ENCODE measurements around the gene COL13A1.

Gene COL13A1

GRCh38 chr10:69878038-69878437 is 76.3 kb downstream of the COL13A1 start:
- H3K27me3 ChIP-seq (ENCODE audit: control insufficient read depth in 5 of 5, insufficient read depth in 4 of 5, low read length in 5 of 5): peaks cover 12 to 38% (median 31%) of the 10 kb centered on the region in 5 donors
- no peaks in the 10 kb centered on the region for H3K9me3 ChIP-seq (ENCODE audit: control insufficient read depth in 5 of 5, low read length in 5 of 5)
- H3K27ac ChIP-seq (ENCODE audit: low read depth, low read length): no peak overlapping the region
- no peak overlapping the region for H3K9ac ChIP-seq (ENCODE audit: low read length in 5 of 5)
- no peak overlapping the region for H3K4me3 ChIP-seq (ENCODE audit: low read depth in 1 of 5, low read length in 5 of 5)
- H3K4me1 ChIP-seq (ENCODE audit: control insufficient read depth in 5 of 5, insufficient read depth in 5 of 5, low read length in 5 of 5): no peaks in the 10 kb centered on the region
- H3K36me3 ChIP-seq (ENCODE audit: control insufficient read depth in 5 of 5, insufficient read depth in 5 of 5, low read length in 5 of 5): no peaks in the 10 kb centered on the region

- Histone ChIP-seq H3K27me3 (ENCODE audit: control insufficient read depth in 5 of 5, insufficient read depth in 4 of 5, low read length in 5 of 5) (peaks cover 12 to 43% (median 31%) of the 10 kb centered on the region in 5 donors), H3K9me3 (ENCODE audit: control insufficient read depth in 5 of 5, low read length in 5 of 5) (no peaks in the 10 kb centered on the region)
Measured at GRCh38 chr10:69878951-69879350, 77.2 kb downstream of the COL13A1 start.

GRCh38 chr10:69879634-69880257 is 78.0 kb downstream of the COL13A1 start:
- Histone ChIP-seq H3K9me3 (ENCODE audit: control insufficient read depth in 5 of 5, low read length in 5 of 5) (no peaks in the 10 kb centered on the region), H3K4me3 (ENCODE audit: low read depth in 1 of 5, low read length in 5 of 5) (no peak overlapping the region), H3K9ac (ENCODE audit: low read length in 5 of 5) (no peak overlapping the region), H3K27ac (ENCODE audit: low read depth, low read length) (no peak overlapping the region), H3K4me1 (ENCODE audit: control insufficient read depth in 5 of 5, insufficient read depth in 5 of 5, low read length in 5 of 5) (no peaks in the 10 kb centered on the region), H3K27me3 (ENCODE audit: control insufficient read depth in 5 of 5, insufficient read depth in 4 of 5, low read length in 5 of 5) (peaks cover 12 to 40% (median 31%) of the 10 kb centered on the region in 5 donors), H3K36me3 (ENCODE audit: control insufficient read depth in 5 of 5, insufficient read depth in 5 of 5, low read length in 5 of 5) (no peaks in the 10 kb centered on the region)

More at GRCh38 chr10:69878951-69879350, 77.2 kb downstream of the COL13A1 start:
- H3K4me3 ChIP-seq (ENCODE audit: low read depth in 1 of 5, low read length in 5 of 5): no peak overlapping the region
- H3K27ac ChIP-seq (ENCODE audit: low read depth, low read length): no peak overlapping the region
- H3K4me1 ChIP-seq (ENCODE audit: control insufficient read depth in 5 of 5, insufficient read depth in 5 of 5, low read length in 5 of 5): no peaks in the 10 kb centered on the region
- H3K36me3 ChIP-seq (ENCODE audit: control insufficient read depth in 5 of 5, insufficient read depth in 5 of 5, low read length in 5 of 5): no peaks in the 10 kb centered on the region
- H3K9ac ChIP-seq (ENCODE audit: low read length in 5 of 5): no peak overlapping the region

GRCh38 chr10:69880301-69881081 is 78.8 kb downstream of the COL13A1 start:
- no peaks in the 10 kb centered on the region for H3K9me3 ChIP-seq (ENCODE audit: control insufficient read depth in 5 of 5, low read length in 5 of 5)
- no peak overlapping the region for H3K27ac ChIP-seq (ENCODE audit: low read depth, low read length)
- H3K4me1 ChIP-seq (ENCODE audit: control insufficient read depth in 5 of 5, insufficient read depth in 5 of 5, low read length in 5 of 5): no peaks in the 10 kb centered on the region
- H3K36me3 ChIP-seq (ENCODE audit: control insufficient read depth in 5 of 5, insufficient read depth in 5 of 5, low read length in 5 of 5): no peaks in the 10 kb centered on the region
- peaks cover 12 to 36% (median 31%) of the 10 kb centered on the region in 5 donors for H3K27me3 ChIP-seq (ENCODE audit: control insufficient read depth in 5 of 5, insufficient read depth in 4 of 5, low read length in 5 of 5)
- H3K9ac ChIP-seq (ENCODE audit: low read length in 5 of 5): no peak overlapping the region
- H3K4me3 ChIP-seq (ENCODE audit: low read depth in 1 of 5, low read length in 5 of 5): no peak overlapping the region

- no peak overlapping the region for H3K27ac ChIP-seq (ENCODE audit: low read depth, low read length)
- H3K36me3 ChIP-seq (ENCODE audit: control insufficient read depth in 5 of 5, insufficient read depth in 5 of 5, low read length in 5 of 5): no peaks in the 10 kb centered on the region
- H3K27me3 ChIP-seq (ENCODE audit: control insufficient read depth in 5 of 5, insufficient read depth in 4 of 5, low read length in 5 of 5): peaks cover 12 to 36% (median 31%) of the 10 kb centered on the region in 5 donors
- H3K9me3 ChIP-seq (ENCODE audit: control insufficient read depth in 5 of 5, low read length in 5 of 5): no peaks in the 10 kb centered on the region
- H3K9ac ChIP-seq (ENCODE audit: low read length in 5 of 5): no peak overlapping the region
- no peak overlapping the region for H3K4me3 ChIP-seq (ENCODE audit: low read depth in 1 of 5, low read length in 5 of 5)
- no peaks in the 10 kb centered on the region for H3K4me1 ChIP-seq (ENCODE audit: control insufficient read depth in 5 of 5, insufficient read depth in 5 of 5, low read length in 5 of 5)
Measured at GRCh38 chr10:69881202-69881601, 79.5 kb downstream of the COL13A1 start.

- H3K4me1 ChIP-seq (ENCODE audit: control insufficient read depth in 5 of 5, insufficient read depth in 5 of 5, low read length in 5 of 5): no peaks in the 10 kb centered on the region
- peaks cover 11 to 38% (median 31%) of the 10 kb centered on the region in 5 donors for H3K27me3 ChIP-seq (ENCODE audit: control insufficient read depth in 5 of 5, insufficient read depth in 4 of 5, low read length in 5 of 5)
- H3K36me3 ChIP-seq (ENCODE audit: control insufficient read depth in 5 of 5, insufficient read depth in 5 of 5, low read length in 5 of 5): no peaks in the 10 kb centered on the region
- no peak overlapping the region for H3K9ac ChIP-seq (ENCODE audit: low read length in 5 of 5)
- H3K4me3 ChIP-seq (ENCODE audit: low read depth in 1 of 5, low read length in 5 of 5): no peak overlapping the region
- H3K27ac ChIP-seq (ENCODE audit: low read depth, low read length): no peak overlapping the region
- H3K9me3 ChIP-seq (ENCODE audit: control insufficient read depth in 5 of 5, low read length in 5 of 5): no peaks in the 10 kb centered on the region
Measured at GRCh38 chr10:69883310-69884023, 81.8 kb downstream of the COL13A1 start.

- Histone ChIP-seq H3K4me1 (ENCODE audit: control insufficient read depth in 5 of 5, insufficient read depth in 5 of 5, low read length in 5 of 5) (no peaks in the 10 kb centered on the region), H3K27me3 (ENCODE audit: control insufficient read depth in 5 of 5, insufficient read depth in 4 of 5, low read length in 5 of 5) (peaks cover 11 to 38% (median 29%) of the 10 kb centered on the region in 5 donors), H3K9me3 (ENCODE audit: control insufficient read depth in 5 of 5, low read length in 5 of 5) (no peaks in the 10 kb centered on the region), H3K27ac (ENCODE audit: low read depth, low read length) (no peak overlapping the region), H3K9ac (ENCODE audit: low read length in 5 of 5) (no peak overlapping the region), H3K4me3 (ENCODE audit: low read depth in 1 of 5, low read length in 5 of 5) (no peak overlapping the region), H3K36me3 (ENCODE audit: control insufficient read depth in 5 of 5, insufficient read depth in 5 of 5, low read length in 5 of 5) (no peaks in the 10 kb centered on the region)
Measured at GRCh38 chr10:69884024-69884367, 82.3 kb downstream of the COL13A1 start.

GRCh38 chr10:69884686-69885085 is 83.0 kb downstream of the COL13A1 start:
- Histone ChIP-seq H3K27ac (ENCODE audit: low read depth, low read length) (no peak overlapping the region), H3K36me3 (ENCODE audit: control insufficient read depth in 5 of 5, insufficient read depth in 5 of 5, low read length in 5 of 5) (no peaks in the 10 kb centered on the region), H3K27me3 (ENCODE audit: control insufficient read depth in 5 of 5, insufficient read depth in 4 of 5, low read length in 5 of 5) (peaks cover 8 to 37% (median 24%) of the 10 kb centered on the region in 5 donors), H3K4me1 (ENCODE audit: control insufficient read depth in 5 of 5, insufficient read depth in 5 of 5, low read length in 5 of 5) (no peaks in the 10 kb centered on the region), H3K4me3 (ENCODE audit: low read depth in 1 of 5, low read length in 5 of 5) (no peak overlapping the region), H3K9me3 (ENCODE audit: control insufficient read depth in 5 of 5, low read length in 5 of 5) (no peaks in the 10 kb centered on the region), H3K9ac (ENCODE audit: low read length in 5 of 5) (no peak overlapping the region)

- no peaks in the 10 kb centered on the region for H3K4me1 ChIP-seq (ENCODE audit: control insufficient read depth in 5 of 5, insufficient read depth in 5 of 5, low read length in 5 of 5)
- H3K27ac ChIP-seq (ENCODE audit: low read depth, low read length): no peak overlapping the region
- H3K4me3 ChIP-seq (ENCODE audit: low read depth in 1 of 5, low read length in 5 of 5): no peak overlapping the region
- H3K9ac ChIP-seq (ENCODE audit: low read length in 5 of 5): no peak overlapping the region
- no peaks in the 10 kb centered on the region for H3K36me3 ChIP-seq (ENCODE audit: control insufficient read depth in 5 of 5, insufficient read depth in 5 of 5, low read length in 5 of 5)
- peaks cover 5 to 30% (median 17%) of the 10 kb centered on the region in 5 donors for H3K27me3 ChIP-seq (ENCODE audit: control insufficient read depth in 5 of 5, insufficient read depth in 4 of 5, low read length in 5 of 5)
- H3K9me3 ChIP-seq (ENCODE audit: control insufficient read depth in 5 of 5, low read length in 5 of 5): no peaks in the 10 kb centered on the region
Measured at GRCh38 chr10:69885379-69886013, 83.8 kb downstream of the COL13A1 start.
